GM06990 (cell line): Measurements from ENCODE around the gene BAIAP2L1.

Source experiments
- DNase-seq: peaks from one replicate; pipeline ENCODE4 v3.0.0-alpha.2; 2011; ENCODE audit not compliant: insufficient read length; ENCODE audit errors: extremely low read depth
- H3K27me3 ChIP-seq: replicated peaks from 2 replicates; pipeline ENCODE4 v1.6.0; 2011; ENCODE audit warnings: low read length; ENCODE audit not compliant: control insufficient read depth, insufficient read depth
- H3K36me3 ChIP-seq: 2 replicates; pipeline ENCODE4 v1.5.1; 2011; ENCODE audit warnings: low read length; ENCODE audit not compliant: control insufficient read depth, insufficient read depth
- H3K4me3 ChIP-seq: replicated peaks from 2 replicates; pipeline ENCODE4 v1.5.1; 2011; ENCODE audit warnings: low read depth, mild to moderate bottlenecking, control low read depth, low read length
- TF ChIP-seq, protein P1 (sequence below): IDR thresholded peaks from 2 replicates; pipeline ENCODE4 v1.5.1; 2011; ENCODE audit warnings: low read length, control low read depth, mild to moderate bottlenecking, inconsistent platforms; ENCODE audit not compliant: insufficient read depth, poor library complexity, severe bottlenecking

The BAIAP2L1 gene

DNA sequence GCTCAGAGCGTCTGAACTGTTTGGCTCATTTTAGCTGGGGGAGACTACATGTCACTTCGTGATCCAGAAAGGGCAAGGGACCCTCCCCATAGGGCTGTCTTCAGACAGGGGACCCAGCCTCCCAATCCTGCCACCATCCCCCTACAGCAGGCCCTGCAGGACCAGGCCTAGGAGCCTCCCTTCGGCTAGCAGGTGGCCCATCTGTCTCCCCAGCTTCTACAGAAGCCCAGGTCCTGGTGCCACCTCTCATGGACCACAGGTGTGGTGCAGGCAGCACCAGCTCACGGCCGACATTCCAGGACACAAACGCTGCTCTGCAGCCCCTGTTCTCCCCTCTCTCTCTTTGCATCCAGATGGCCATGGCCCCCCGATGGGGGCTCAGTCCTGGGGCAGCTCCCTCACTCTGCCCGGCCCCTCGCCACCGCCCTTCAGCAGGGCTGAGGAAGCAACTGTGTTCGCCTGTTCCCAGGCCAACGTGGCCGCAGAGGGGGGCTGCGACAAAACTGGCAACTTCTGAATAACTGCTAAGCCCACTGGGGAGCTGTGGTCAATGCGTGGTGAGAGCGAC lies 159.1 kb downstream of the BAIAP2L1 start:
- no peak overlapping the region for H3K4me3 ChIP-seq
- no peak for DNase-seq
- H3K36me3 ChIP-seq = peaks cover 2% of the 10 kb centered on the region
- H3K27me3 ChIP-seq = no peaks in the 10 kb centered on the region
- TF ChIP-seq, protein P1, sequence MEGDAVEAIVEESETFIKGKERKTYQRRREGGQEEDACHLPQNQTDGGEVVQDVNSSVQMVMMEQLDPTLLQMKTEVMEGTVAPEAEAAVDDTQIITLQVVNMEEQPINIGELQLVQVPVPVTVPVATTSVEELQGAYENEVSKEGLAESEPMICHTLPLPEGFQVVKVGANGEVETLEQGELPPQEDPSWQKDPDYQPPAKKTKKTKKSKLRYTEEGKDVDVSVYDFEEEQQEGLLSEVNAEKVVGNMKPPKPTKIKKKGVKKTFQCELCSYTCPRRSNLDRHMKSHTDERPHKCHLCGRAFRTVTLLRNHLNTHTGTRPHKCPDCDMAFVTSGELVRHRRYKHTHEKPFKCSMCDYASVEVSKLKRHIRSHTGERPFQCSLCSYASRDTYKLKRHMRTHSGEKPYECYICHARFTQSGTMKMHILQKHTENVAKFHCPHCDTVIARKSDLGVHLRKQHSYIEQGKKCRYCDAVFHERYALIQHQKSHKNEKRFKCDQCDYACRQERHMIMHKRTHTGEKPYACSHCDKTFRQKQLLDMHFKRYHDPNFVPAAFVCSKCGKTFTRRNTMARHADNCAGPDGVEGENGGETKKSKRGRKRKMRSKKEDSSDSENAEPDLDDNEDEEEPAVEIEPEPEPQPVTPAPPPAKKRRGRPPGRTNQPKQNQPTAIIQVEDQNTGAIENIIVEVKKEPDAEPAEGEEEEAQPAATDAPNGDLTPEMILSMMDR = no peak
